GM18519 (cell line): ENCODE measurements around the gene PTPRH.

Source experiments
- ATAC-seq: cut with Tn5 transposase; IDR thresholded peaks from one replicate; pipeline ENCODE4 v1.9.1; 2021; ENCODE audit warnings: mild to moderate bottlenecking, moderate library complexity; ENCODE audit not compliant: unreplicated experiment, low FRiP score

The PTPRH gene

GRCh38 chr19:55208880-55209692 is at the start of gene PTPRH:
PTPRH (minus strand) TSS chr19:55209501; CDS start chr19:55209433, 68 bp downstream.
- ATAC-seq: no peak

GRCh38 chr19:55258476-55258827 is 49.2 kb upstream of the PTPRH start:
- ATAC-seq: no peak

GRCh38 chr19:55257461-55258420 is 48.4 kb upstream of the PTPRH start:
- ATAC-seq: no peak

GRCh38 chr19:55256562-55257460 is 47.5 kb upstream of the PTPRH start:
- ATAC-seq: no peak

GRCh38 chr19:55255618-55256423 is 46.5 kb upstream of the PTPRH start:
- ATAC-seq: no peak

GRCh38 chr19:55254625-55254977 is 45.3 kb upstream of the PTPRH start:
- no peak for ATAC-seq

GRCh38 chr19:55253842-55254624 is 44.7 kb upstream of the PTPRH start:
- peak; percentile 32 for ATAC-seq

- no peak for ATAC-seq
Measured at GRCh38 chr19:55252760-55253663, 43.7 kb upstream of the PTPRH start.

- ATAC-seq: no peak
Measured at GRCh38 chr19:55251341-55252081, 42.2 kb upstream of the PTPRH start.

GRCh38 chr19:55250262-55251036 is 41.1 kb upstream of the PTPRH start:
- ATAC-seq: no peak

GRCh38 chr19:55249841-55250240 is 40.5 kb upstream of the PTPRH start:
- ATAC-seq: no peak

GRCh38 chr19:55248704-55249103 is 39.4 kb upstream of the PTPRH start:
- ATAC-seq: no peak

GRCh38 chr19:55248166-55248675 is 38.9 kb upstream of the PTPRH start:
- ATAC-seq: no peak

- ATAC-seq: no peak
Measured at GRCh38 chr19:55247621-55248099, 38.4 kb upstream of the PTPRH start.

GRCh38 chr19:55246462-55247451 is 37.5 kb upstream of the PTPRH start:
- no peak for ATAC-seq
